H1 (cell line): ENCODE data around the gene WDR6. TPM values are rescaled to one million over a fixed set of nuclear protein-coding genes. Genes with fewer than 3 reads are reported as not detected.

Experiments used
- CTCF ChIA-PET: fragments of 300-600 bp; sonication (Branson Sonifier 250); formaldehyde crosslinking; loops from one replicate; lab custom pipeline; 2021; ENCODE audit not compliant: partially characterized antibody; lab: Charles Lee
- POLR2A ChIA-PET: fragments of 300-600 bp; sonication (Branson Sonifier 250); formaldehyde crosslinking; loops from one replicate; lab custom pipeline; 2021; ENCODE audit warnings: inconsistent platforms; ENCODE audit not compliant: partially characterized antibody; lab: Charles Lee
- DNase-seq, 2 experiments: peaks; one replicate each; pipeline versions ENCODE4 v3.0.0 to v3.0.0-alpha.2; 2010 to 2022; ENCODE audit warnings: low spot score in 2 of 2, low read depth in 1 of 2, mixed read lengths in 1 of 2
- FAIRE-seq: peaks from 2 replicates; lab custom pipeline; 2011; peaks lifted over from hg19 to GRCh38; lab: Jason Lieb, UNC
- H2AFZ ChIP-seq: 2 replicates; pipeline ENCODE4 v1.8.1; 2012; ENCODE audit warnings: low read length, inconsistent platforms
- H2AK5ac ChIP-seq: 2 replicates; pipeline ENCODE4 v1.6.1; 2013; ENCODE audit warnings: low read depth, low read length
- H2BK120ac ChIP-seq: replicated peaks from 2 replicates; pipeline ENCODE3; 2013; ENCODE audit warnings: low read depth, low read length, inconsistent platforms
- H2BK12ac ChIP-seq: 2 replicates; pipeline ENCODE4 v1.6.1; 2013; ENCODE audit warnings: low read depth, low read length
- H2BK15ac ChIP-seq: 2 replicates; pipeline ENCODE4 v1.6.1; 2013; ENCODE audit warnings: low read length
- H2BK20ac ChIP-seq: 2 replicates; pipeline ENCODE4 v1.6.1; 2013; ENCODE audit warnings: low read length
- H2BK5ac ChIP-seq: 2 replicates; pipeline ENCODE4 v1.6.1; 2013; ENCODE audit warnings: low read depth, low read length
- H3K14ac ChIP-seq: 2 replicates; pipeline ENCODE4 v1.6.1; 2013; ENCODE audit warnings: inconsistent platforms; ENCODE audit not compliant: insufficient read length
- H3K18ac ChIP-seq: 2 replicates; pipeline ENCODE4 v1.6.1; 2013; ENCODE audit warnings: low read length; ENCODE audit errors: extremely low read depth
- H3K23ac ChIP-seq: 2 replicates; pipeline ENCODE4 v1.6.1; 2013; ENCODE audit warnings: inconsistent platforms; ENCODE audit not compliant: insufficient read length
- H3K23me2 ChIP-seq: 2 replicates; pipeline ENCODE4 v1.6.1; 2013; ENCODE audit warnings: low read depth, low read length
- H3K27ac ChIP-seq: 2 replicates; pipeline ENCODE4 v1.6.1; 2011; ENCODE audit warnings: low read depth, low read length, inconsistent platforms
- H3K27me3 ChIP-seq, 4 experiments: replicated peaks in 1 of 4; 1 replicate in 1 of 4; 2 replicates in 3 of 4; pipeline versions ENCODE4 v1.6.1 to v1.8.1; 2011 to 2013; ENCODE audit warnings: low read length in 3 of 4, mild to moderate bottlenecking in 3 of 4, inconsistent platforms in 2 of 4, mixed read lengths in 2 of 4, moderate library complexity in 1 of 4; ENCODE audit not compliant: control insufficient read depth in 3 of 4, insufficient read depth in 3 of 4; ENCODE audit errors: extremely low read depth in 1 of 4
- H3K36me3 ChIP-seq, 4 experiments: 2 replicates each; pipeline versions ENCODE4 v1.6.1 to v1.8.1; 2011 to 2013; ENCODE audit warnings: mild to moderate bottlenecking in 4 of 4, low read length in 3 of 4, moderate library complexity in 2 of 4, control low read depth in 1 of 4, inconsistent platforms in 1 of 4; ENCODE audit not compliant: insufficient read depth in 4 of 4, control insufficient read depth in 2 of 4
- H3K4ac ChIP-seq: replicated peaks from 2 replicates; pipeline ENCODE3; 2013; ENCODE audit warnings: low read length, low read depth, mixed read lengths, inconsistent platforms; ENCODE audit not compliant: insufficient read length
- H3K4me1 ChIP-seq, 4 experiments: replicated peaks in 1 of 4; 1 replicate in 1 of 4; 2 replicates in 3 of 4; pipeline versions ENCODE4 v1.6.1 to v1.8.1; 2011 to 2013; ENCODE audit warnings: low read length in 3 of 4, inconsistent platforms in 2 of 4, mixed read lengths in 1 of 4; ENCODE audit not compliant: insufficient read depth in 4 of 4, control insufficient read depth in 3 of 4
- H3K4me2 ChIP-seq, 2 experiments: 2 replicates each; pipeline versions ENCODE4 v1.6.1 to v1.8.1; 2011 to 2013; ENCODE audit warnings: low read depth in 2 of 2, low read length in 2 of 2, control low read depth in 1 of 2, inconsistent platforms in 1 of 2, mild to moderate bottlenecking in 1 of 2; ENCODE audit not compliant: insufficient read depth in 1 of 2
- H3K4me3 ChIP-seq, 4 experiments: fragments of 200-600, 300-600 bp in 1 of 4; sonication (generic), shearing (Covaris generic), sonication (Bioruptor Twin) in 1 of 4; 2 replicates each; pipeline versions ENCODE4 v1.5.1 to v1.8.1; 2011 to 2016; ENCODE audit warnings: low read length in 4 of 4, low read depth in 3 of 4, control low read depth in 2 of 4, inconsistent platforms in 2 of 4, mild to moderate bottlenecking in 2 of 4, mixed read lengths in 1 of 4, moderate library complexity in 1 of 4; ENCODE audit not compliant: insufficient read depth in 2 of 4; ENCODE audit errors: extremely low read depth in 1 of 4
- H3K56ac ChIP-seq: replicated peaks from 2 replicates; pipeline ENCODE3; 2013; ENCODE audit warnings: low read depth, mild to moderate bottlenecking, mixed read lengths, low read length, inconsistent platforms; ENCODE audit not compliant: insufficient read length
- H3K79me1 ChIP-seq: 2 replicates; pipeline ENCODE4 v1.6.1; 2013; ENCODE audit warnings: low read depth, low read length, control low read depth
- H3K79me2 ChIP-seq, 2 experiments: 2 replicates each; pipeline versions ENCODE4 v1.6.1 to v1.8.1; 2012 to 2013; ENCODE audit warnings: low read length in 2 of 2, mild to moderate bottlenecking in 2 of 2, inconsistent platforms in 1 of 2; ENCODE audit not compliant: insufficient read depth in 2 of 2, control insufficient read depth in 1 of 2
- H3K9ac ChIP-seq, 4 experiments: replicated peaks in 1 of 4; 1 replicate in 1 of 4; 2 replicates in 3 of 4; pipeline versions ENCODE4 v1.6.1 to v1.8.1; 2011 to 2013; ENCODE audit warnings: low read depth in 3 of 4, low read length in 3 of 4, control low read depth in 2 of 4, mild to moderate bottlenecking in 2 of 4, moderate library complexity in 2 of 4, inconsistent platforms in 1 of 4; ENCODE audit errors: extremely low read depth in 1 of 4
- H3K9me3 ChIP-seq, 2 experiments: 2 replicates each; pipeline versions ENCODE4 v1.6.1 to v1.8.1; 2012 to 2013; ENCODE audit warnings: mild to moderate bottlenecking in 2 of 2, moderate library complexity in 2 of 2, control low read depth in 1 of 2, inconsistent platforms in 1 of 2, low read depth in 1 of 2, low read length in 1 of 2, mixed read lengths in 1 of 2; ENCODE audit not compliant: insufficient read depth in 2 of 2
- H4K20me1 ChIP-seq, 2 experiments: replicated peaks in 1 of 2; 2 replicates each; pipeline versions ENCODE3 to v1.8.1; 2011 to 2013; ENCODE audit warnings: inconsistent platforms in 2 of 2, low read length in 2 of 2, mild to moderate bottlenecking in 1 of 2; ENCODE audit not compliant: insufficient read depth in 2 of 2, control insufficient read depth in 1 of 2
- H4K5ac ChIP-seq: 2 replicates; pipeline ENCODE4 v1.6.1; 2013; ENCODE audit warnings: low read length, low read depth, mixed read lengths, inconsistent platforms; ENCODE audit not compliant: insufficient read length
- H4K8ac ChIP-seq: 2 replicates; pipeline ENCODE4 v1.8.0; 2013; ENCODE audit warnings: mild to moderate bottlenecking, moderate library complexity, low read length, inconsistent platforms; ENCODE audit not compliant: insufficient read depth; ENCODE audit errors: extremely low read depth
- H4K91ac ChIP-seq: replicated peaks from 2 replicates; pipeline ENCODE3; 2013; ENCODE audit warnings: low read length, mixed read lengths, inconsistent platforms; ENCODE audit not compliant: insufficient read length
- CBX5 ChIP-seq: fragments of 300-800, 300-1000 bp; sonication (generic); IDR thresholded peaks from 2 replicates; pipeline ENCODE4 v1.7.1; 2016; ENCODE audit warnings: antibody characterized with exemption, low read length, low read depth
- GABPA ChIP-seq: IDR thresholded peaks from 2 replicates; pipeline ENCODE4 v1.6.1; 2011; ENCODE audit warnings: mild to moderate bottlenecking, low read length, moderate library complexity, borderline replicate concordance; ENCODE audit not compliant: insufficient read depth
- HDAC2 ChIP-seq, 2 experiments: fragments of 300-600 bp in 1 of 2; sonication (generic) in 1 of 2; IDR thresholded peaks; 2 replicates each; pipeline ENCODE4 v1.6.1; 2011 to 2012; ENCODE audit warnings: low read depth in 2 of 2, low read length in 2 of 2, mild to moderate bottlenecking in 2 of 2, moderate library complexity in 2 of 2, borderline replicate concordance in 1 of 2, inconsistent platforms in 1 of 2
- JUND ChIP-seq: IDR thresholded peaks from 2 replicates; pipeline ENCODE4 v1.6.1; 2011; ENCODE audit warnings: mild to moderate bottlenecking, improper control_type of control experiment, low read length
- NANOG ChIP-seq: IDR thresholded peaks from 2 replicates; pipeline ENCODE4 v1.6.1; 2011; ENCODE audit warnings: low read length, low read depth, mild to moderate bottlenecking, inconsistent platforms; ENCODE audit not compliant: insufficient read depth, poor library complexity, severe bottlenecking
- POLR2AphosphoS5 ChIP-seq: IDR thresholded peaks from 2 replicates; pipeline ENCODE4 v1.6.1; 2011; ENCODE audit warnings: low read depth, low read length
- RNF2 ChIP-seq: fragments of 200-900, 300-1000 bp; sonication (generic); IDR thresholded peaks from 2 replicates; pipeline ENCODE4 v1.7.1; 2016; ENCODE audit warnings: borderline replicate concordance, low read depth, mild to moderate bottlenecking, antibody characterized with exemption, low read length; ENCODE audit not compliant: poor library complexity, severe bottlenecking; ENCODE audit errors: missing control alignments
- TEAD4 ChIP-seq: IDR thresholded peaks from 2 replicates; pipeline ENCODE4 v1.6.1; 2012; ENCODE audit warnings: low read depth, low read length, inconsistent platforms, mixed read lengths
- WGBS, 2 experiments: shearing (Covaris generic) in 1 of 2; methylation state at CpG; one replicate each; pipeline versions ENCODE4 v1.1.6 to v1.1.7; 2013 to 2015; ENCODE audit warnings: low lambda C conversion rate in 2 of 2, mixed read lengths in 2 of 2, inconsistent platforms in 1 of 2, low coverage in 1 of 2, missing lambda C conversion rate in 1 of 2; ENCODE audit not compliant: insufficient replicate concordance in 2 of 2, insufficient coverage in 1 of 2, insufficient read length in 1 of 2; ENCODE audit errors: extremely low coverage in 1 of 2, missing lambda C conversion rate in 1 of 2; 5-methylcytosine and 5-hydroxymethylcytosine counted together
- polyA plus RNA-seq, 7 experiments: library from polyadenylated mRNA; depleted of rRNA in 3 of 7; stranded (reverse) in 5 of 7; unstranded in 2 of 7; fragments of >200 nt in 5 of 7; fragments of 200-250 nt in 2 of 7; gene quantifications; 1 replicate in 5 of 7; 2 replicates in 1 of 7; 4 replicates in 1 of 7; pipeline versions ENCODE4 v1.2.1 to v1.2.3, GENCODE V29; 2011 to 2013; ENCODE audit warnings: missing spikeins in 2 of 7, mixed read lengths in 2 of 7
- total RNA-seq: library from RNA; stranded (reverse); fragmentation: NEBNext Ultra II Directional; extraction: Animal tissue kit (Norgen Biotek cat#: 25700); gene quantifications from 2 replicates; pipeline ENCODE4 v1.2.1, GENCODE V29; 2021
- TF ChIP-seq, protein P1 (sequence below): IDR thresholded peaks from 2 replicates; pipeline ENCODE4 v1.6.1; 2012; ENCODE audit warnings: inconsistent platforms

Gene WDR6
- total and polyA plus RNA-seq, 2 of the 8 experiments (the other 6 are each of a cell fraction or from before 2014, with no cell fraction given): 180 to 257 TPM

DNA sequence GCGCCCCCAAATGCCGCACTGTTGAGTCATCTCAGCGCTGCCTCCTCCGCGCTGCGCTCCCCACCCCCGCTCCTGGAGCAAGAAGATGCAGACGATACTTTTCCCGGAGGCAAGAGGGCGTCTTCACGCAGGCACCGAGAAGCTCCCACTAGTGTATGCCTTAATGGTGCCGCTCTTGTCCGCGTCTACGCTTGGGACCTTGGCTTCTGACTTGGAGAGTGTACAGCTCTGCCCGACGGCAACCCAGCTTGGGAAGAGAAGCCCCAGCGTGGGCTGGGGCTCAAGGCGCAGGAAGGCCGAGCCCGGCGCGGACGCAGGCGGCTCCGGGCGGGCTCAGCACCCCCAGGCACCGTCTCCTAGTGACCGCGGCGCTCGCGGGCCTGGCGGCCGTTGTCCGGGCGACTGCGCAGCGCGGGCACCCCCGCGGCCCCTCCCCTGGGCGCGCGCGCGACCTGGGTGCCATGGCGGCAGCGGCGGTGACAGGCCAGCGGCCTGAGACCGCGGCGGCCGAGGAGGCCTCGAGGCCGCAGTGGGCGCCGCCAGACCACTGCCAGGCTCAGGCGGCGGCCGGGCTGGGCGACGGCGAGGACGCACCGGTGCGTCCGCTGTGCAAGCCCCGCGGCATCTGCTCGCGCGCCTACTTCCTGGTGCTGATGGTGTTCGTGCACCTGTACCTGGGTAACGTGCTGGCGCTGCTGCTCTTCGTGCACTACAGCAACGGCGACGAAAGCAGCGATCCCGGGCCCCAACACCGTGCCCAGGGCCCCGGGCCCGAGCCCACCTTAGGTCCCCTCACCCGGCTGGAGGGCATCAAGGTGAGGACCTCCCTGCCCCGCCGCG, 17.2 kb upstream of the WDR6 start, which contains the start of gene P4HTM:
Gene P4HTM, plus strand, starts transcription at position 446 of the 840 bp plus-strand sequence. Its CDS starts 16 bp downstream, at position 462.
- peak within 1 kb of the TSS; percentile 94 for H3K4ac ChIP-seq
- peak within 1 kb of the TSS; percentile 97 for H4K5ac ChIP-seq
- peak within 1 kb of the TSS; percentile 36; the same call in 1 of the 2 replicates for H2AFZ ChIP-seq
- CTCF ChIA-PET: interaction anchor here (1.1 to 19.9 kb wide), 5 partner anchors 7 to 103 kb away, joined by 4 to 467 read pairs (median 22); partner anchors contain the start of genes DALRD3, NDUFAF3 and WDR6
- H3K4me3 ChIP-seq: peak within 1 kb of the TSS; percentile 66 to 83 (median 76)
- H3K4me2 ChIP-seq: peak within 1 kb of the TSS; percentile 84 to 94
- H2BK15ac ChIP-seq: no peak within 1 kb of the TSS
- H3K27me3 ChIP-seq: no peaks in the 10 kb centered on the region
- peak within 1 kb of the TSS; percentile 78 to 89 (median 84) for H3K9ac ChIP-seq
- DNase-seq: peak; percentile 63 to 84
- H4K20me1 ChIP-seq: peaks cover 3 to 4% of the 10 kb centered on the region in 2 experiments
- no peaks in the 10 kb centered on the region; the same call in 1 of the 2 replicates for H3K79me1 ChIP-seq
- peak within 1 kb of the TSS; percentile 87 for H3K27ac ChIP-seq
- peak within 1 kb of the TSS; percentile 85 for H4K8ac ChIP-seq
- H2BK12ac ChIP-seq: peak within 1 kb of the TSS; percentile 80
- no peaks in the 10 kb centered on the region for H3K9me3 ChIP-seq
- no peak within 1 kb of the TSS for H3K14ac ChIP-seq
- POLR2A ChIA-PET: interaction anchor here (0.9 to 38.8 kb wide), 13 partner anchors 10 to 452 kb away, joined by 3 to 1518 read pairs (median 5); partner anchors contain the start of genes CELSR3, DALRD3, IMPDH2 and NDUFAF3
- H3K18ac ChIP-seq: peak within 1 kb of the TSS; percentile 97
- peak within 1 kb of the TSS; percentile 89 for H2BK5ac ChIP-seq
- peak within 1 kb of the TSS; percentile 62 for H2BK120ac ChIP-seq
- WGBS, 2 experiments: 2% methylated on average over 72 of the region's 91 CpGs; no CpG with 5 or more reads in 1 of the 2 experiments
- peak within 1 kb of the TSS; percentile 33; the same call in 1 of the 2 replicates for H2AK5ac ChIP-seq
- H3K36me3 ChIP-seq: peaks cover 0 to 5% (median 1%) of the 10 kb centered on the region in 4 experiments; a peak in 5 of 8 replicates
- H3K79me2 ChIP-seq: peaks cover 0 to 21% of the 10 kb centered on the region in 2 experiments; a peak in 2 of 4 replicates
- H4K91ac ChIP-seq: peak within 1 kb of the TSS; percentile 96
- H3K56ac ChIP-seq: peak within 1 kb of the TSS; percentile 86
- no peak within 1 kb of the TSS for H3K23ac ChIP-seq
- H2BK20ac ChIP-seq: 0 out of 2 replicates have a peak within 1 kb of the TSS, but pooled peaks have one; percentile 48
- H3K23me2 ChIP-seq: peaks cover 20% of the 10 kb centered on the region
- H3K4me1 ChIP-seq: peaks cover 7 to 17% (median 10%) of the 10 kb centered on the region in 4 experiments; a peak in 5 of 7 replicates
- FAIRE-seq: no peak
- TF ChIP-seq GABPA (no peak), HDAC2 (IDR thresholded peaks at IDR 0.05; ENCODE audit: borderline replicate concordance in 1 of 2, low read depth in 2 of 2, low read length in 2 of 2) (no peak; a peak in 1 of 4 replicates), TEAD4 (peak; percentile 51; the same call in 1 of the 2 replicates), JUND (peak; percentile 94), RNF2 (no peak), NANOG (no peak), CBX5 (no peak), POLR2AphosphoS5 (peak; percentile 83)
- TF ChIP-seq, protein P1, sequence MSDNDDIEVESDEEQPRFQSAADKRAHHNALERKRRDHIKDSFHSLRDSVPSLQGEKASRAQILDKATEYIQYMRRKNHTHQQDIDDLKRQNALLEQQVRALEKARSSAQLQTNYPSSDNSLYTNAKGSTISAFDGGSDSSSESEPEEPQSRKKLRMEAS: peak; percentile 63
